HEK293T (cell line): Measurements from ENCODE around the gene JAZF1.

Source experiments
- CTCF ChIA-PET: fragments of 350-600 bp; formaldehyde crosslinking; extraction: SDS; loops from one replicate; lab custom pipeline; 2021; ENCODE audit warnings: antibody characterized with exemption, inconsistent platforms; lab: Yijun Ruan, JAX
- POLR2A ChIA-PET: fragments of 350-600 bp; formaldehyde crosslinking; extraction: SDS; loops from one replicate; lab custom pipeline; 2020; ENCODE audit warnings: antibody characterized with exemption, inconsistent platforms; lab: Yijun Ruan, JAX
- DNase-seq: peaks from one replicate; pipeline ENCODE4 v3.0.0; 2012; ENCODE audit warnings: mixed read lengths; ENCODE audit errors: extremely low spot score
- ARNT ChIP-seq: fragments of 450-650 bp; IDR thresholded peaks from 2 replicates; pipeline ENCODE4 v1.6.1; 2017; ENCODE audit warnings: mild to moderate bottlenecking
- BHLHE40 ChIP-seq: fragments of 450-650 bp; IDR thresholded peaks from 2 replicates; pipeline ENCODE4 v1.6.1; 2016; ENCODE audit warnings: mild to moderate bottlenecking, moderate library complexity, borderline replicate concordance
- CTBP1 ChIP-seq: fragments of 450-650 bp; IDR thresholded peaks from 2 replicates; pipeline ENCODE4 v1.6.1; 2016; ENCODE audit warnings: borderline replicate concordance
- ELF4 ChIP-seq: fragments of 450-650 bp; IDR thresholded peaks from 2 replicates; pipeline ENCODE4 v1.6.1; 2017; ENCODE audit warnings: antibody characterized with exemption
- FOXA1 ChIP-seq: fragments of 450-650 bp; IDR thresholded peaks from 2 replicates; pipeline ENCODE4 v1.6.1; 2016; ENCODE audit warnings: mild to moderate bottlenecking
- FOXK2 ChIP-seq: fragments of 450-650 bp; IDR thresholded peaks from 2 replicates; pipeline ENCODE4 v1.6.1; 2016; ENCODE audit warnings: mild to moderate bottlenecking
- FOXM1 ChIP-seq: fragments of 450-650 bp; IDR thresholded peaks from 2 replicates; pipeline ENCODE4 v1.6.1; 2017; ENCODE audit warnings: mild to moderate bottlenecking, borderline replicate concordance
- HDGF ChIP-seq: fragments of 450-650 bp; IDR thresholded peaks from 2 replicates; pipeline ENCODE4 v1.6.1; 2017; ENCODE audit warnings: antibody characterized with exemption, borderline replicate concordance
- L3MBTL2 ChIP-seq: fragments of 450-650 bp; conservative IDR thresholded peaks from 2 replicates; pipeline ENCODE4 v1.6.1; 2016; ENCODE audit warnings: mild to moderate bottlenecking
- LEF1 ChIP-seq: fragments of 450-650 bp; IDR thresholded peaks from 2 replicates; pipeline ENCODE4 v1.6.1; 2017; ENCODE audit warnings: mild to moderate bottlenecking, borderline replicate concordance
- NFRKB ChIP-seq: fragments of 450-650 bp; IDR thresholded peaks from 2 replicates; pipeline ENCODE4 v1.6.1; 2016; ENCODE audit warnings: mild to moderate bottlenecking, moderate library complexity
- SP1 ChIP-seq: fragments of 450-650 bp; IDR thresholded peaks from 2 replicates; pipeline ENCODE4 v1.6.1; 2017
- SUZ12 ChIP-seq: fragments of 450-650 bp; IDR thresholded peaks from 2 replicates; pipeline ENCODE4 v1.6.1; 2016; ENCODE audit warnings: mild to moderate bottlenecking
- TARDBP ChIP-seq: fragments of 450-650 bp; IDR thresholded peaks from 2 replicates; pipeline ENCODE4 v1.6.1; 2016
- ZNF384 ChIP-seq: fragments of 450-650 bp; IDR thresholded peaks from 2 replicates; pipeline ENCODE4 v1.6.1; 2016
- TF ChIP-seq, protein P1 (sequence below): fragments of 450-650 bp; IDR thresholded peaks from 2 replicates; pipeline ENCODE4 v1.6.1; 2016

JAZF1 gene

DNA sequence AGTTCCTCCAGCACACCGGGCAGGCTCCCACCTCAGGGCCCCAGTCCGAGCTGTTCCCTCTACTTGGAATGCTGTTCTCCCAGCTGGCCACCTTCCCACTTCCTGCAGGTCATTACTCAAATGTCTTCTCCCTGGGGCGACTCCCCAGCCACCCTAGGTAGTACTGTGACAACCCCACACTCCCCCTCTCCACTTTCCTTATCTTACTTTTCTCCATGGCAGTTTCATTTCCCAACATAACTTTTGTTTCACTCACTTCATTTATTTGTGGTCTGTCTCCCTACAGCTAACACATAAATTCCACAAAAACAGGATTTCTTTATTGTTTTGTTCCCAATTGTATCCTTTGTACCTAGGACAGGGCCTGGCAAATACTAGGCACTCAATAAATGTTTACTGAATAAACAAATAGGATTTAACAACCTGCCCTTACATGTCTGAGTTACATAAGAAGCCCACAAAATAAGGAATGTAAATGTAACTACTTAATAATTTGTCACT, 76.5 kb downstream of the JAZF1 start:
- DNase-seq, result no peak
- ChIA-PET CTCF (interaction anchor here (1.3 kb wide), 1 partner anchor 10 kb away, joined by 3 read pairs; no protein-coding TSS in a partner anchor), POLR2A (no interaction called here)
- no peak for TF ChIP-seq TARDBP
- TF ChIP-seq LEF1, result no peak
- no peak for TF ChIP-seq NFRKB
- no peak for TF ChIP-seq L3MBTL2
- TF ChIP-seq BHLHE40, result no peak
- TF ChIP-seq SUZ12, result no peak

DNA sequence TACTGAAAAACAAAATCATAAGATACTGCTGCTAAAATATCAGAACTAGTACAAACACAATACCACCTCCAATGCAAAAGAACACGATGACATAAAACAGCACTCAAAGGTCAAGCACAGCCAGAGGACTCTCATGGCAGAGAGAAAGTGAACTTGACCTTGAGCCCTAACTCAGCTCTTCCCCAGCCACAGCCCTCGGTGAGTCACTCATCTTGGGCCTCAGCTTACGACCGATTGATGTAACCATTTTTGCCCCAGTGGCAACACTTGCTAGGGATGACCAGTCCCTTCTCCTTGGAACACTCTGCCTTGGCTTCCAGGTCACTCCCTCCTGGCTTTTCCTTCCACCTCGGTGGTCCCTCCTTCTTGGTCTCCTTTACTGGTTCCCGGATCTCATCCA, 77.8 kb downstream of the JAZF1 start:
- ChIA-PET POLR2A (no interaction called here), CTCF (interaction anchor here (1.7 kb wide), 1 partner anchor 9 kb away, joined by 7 read pairs; no protein-coding TSS in a partner anchor)
- no peak for TF ChIP-seq HDGF
- TF ChIP-seq ARNT, result no peak
- no peak for TF ChIP-seq ZNF384
- TF ChIP-seq SUZ12, result no peak
- DNase-seq, result no peak

DNA sequence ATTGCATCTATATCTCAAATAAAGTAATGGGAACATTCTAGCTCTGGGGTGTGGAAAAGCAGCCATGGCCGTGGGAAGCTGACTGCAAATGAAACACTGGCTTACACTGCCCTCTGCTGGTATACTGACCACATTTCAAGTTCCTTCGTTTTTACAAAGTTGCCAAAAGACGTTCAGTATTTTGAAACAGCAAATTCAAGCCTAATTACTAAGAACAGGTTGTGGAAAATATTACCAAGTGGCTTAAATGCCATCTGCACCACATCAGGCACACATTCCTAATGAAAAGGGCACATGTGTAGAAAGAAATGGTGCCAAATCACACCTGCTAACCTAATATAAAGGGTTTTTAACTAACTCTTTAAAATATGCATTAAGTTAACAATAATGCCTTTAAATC, 83.9 kb downstream of the JAZF1 start:
- no peak for TF ChIP-seq HDGF
- TF ChIP-seq, protein P1, sequence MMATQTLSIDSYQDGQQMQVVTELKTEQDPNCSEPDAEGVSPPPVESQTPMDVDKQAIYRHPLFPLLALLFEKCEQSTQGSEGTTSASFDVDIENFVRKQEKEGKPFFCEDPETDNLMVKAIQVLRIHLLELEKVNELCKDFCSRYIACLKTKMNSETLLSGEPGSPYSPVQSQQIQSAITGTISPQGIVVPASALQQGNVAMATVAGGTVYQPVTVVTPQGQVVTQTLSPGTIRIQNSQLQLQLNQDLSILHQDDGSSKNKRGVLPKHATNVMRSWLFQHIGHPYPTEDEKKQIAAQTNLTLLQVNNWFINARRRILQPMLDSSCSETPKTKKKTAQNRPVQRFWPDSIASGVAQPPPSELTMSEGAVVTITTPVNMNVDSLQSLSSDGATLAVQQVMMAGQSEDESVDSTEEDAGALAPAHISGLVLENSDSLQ, result no peak
- TF ChIP-seq LEF1, result no peak
- TF ChIP-seq ZNF384, result no peak
- TF ChIP-seq TARDBP, result no peak
- TF ChIP-seq L3MBTL2, result no peak
- TF ChIP-seq ELF4, result no peak
- TF ChIP-seq ARNT, result no peak
- TF ChIP-seq FOXK2, result no peak
- TF ChIP-seq FOXA1, result no peak
- TF ChIP-seq BHLHE40, result no peak
- no peak for TF ChIP-seq FOXM1
- TF ChIP-seq SUZ12, result no peak
- TF ChIP-seq CTBP1, result no peak
- no peak for TF ChIP-seq SP1
- TF ChIP-seq NFRKB, result no peak
- CTCF ChIA-PET, result interaction anchor here (0.6 to 2.6 kb wide), 11 partner anchors 9 to 918 kb away, joined by 3 to 23 read pairs (median 4); no protein-coding TSS in a partner anchor
- DNase-seq, result peak; percentile 71
- POLR2A ChIA-PET, result no interaction called here

DNA sequence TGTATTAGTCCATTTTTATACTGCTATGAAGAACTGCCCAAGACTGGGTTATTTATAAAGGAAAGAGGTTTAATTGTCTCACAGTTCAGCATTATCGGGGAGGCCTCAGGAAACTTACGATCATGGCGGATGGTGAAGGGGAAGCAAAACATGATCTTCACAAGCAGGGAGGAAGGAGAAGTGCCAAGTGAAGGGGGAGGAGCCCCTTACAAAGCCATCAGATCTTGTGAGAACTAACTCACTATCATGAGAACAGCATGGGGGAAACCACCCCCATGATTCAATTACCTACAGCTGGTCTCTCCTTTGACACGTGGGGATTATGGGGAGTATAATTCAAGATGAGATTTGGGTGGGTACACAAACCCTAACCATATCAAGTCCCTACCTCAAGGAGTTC, 85.4 kb downstream of the JAZF1 start:
- POLR2A ChIA-PET, result no interaction called here
- CTCF ChIA-PET, result interaction anchor here (1.7 kb wide), 1 partner anchor 10 kb away, joined by 10 read pairs; no protein-coding TSS in a partner anchor
- DNase-seq, result no peak
- TF ChIP-seq SP1 (no peak), NFRKB (no peak), HDGF (no peak), CTBP1 (no peak), ARNT (no peak), ZNF384 (no peak), L3MBTL2 (no peak), LEF1 (no peak), FOXK2 (no peak), FOXA1 (no peak), ELF4 (no peak), TARDBP (no peak), SUZ12 (no peak), BHLHE40 (no peak), FOXM1 (no peak)
- TF ChIP-seq, protein P1, result no peak

DNA sequence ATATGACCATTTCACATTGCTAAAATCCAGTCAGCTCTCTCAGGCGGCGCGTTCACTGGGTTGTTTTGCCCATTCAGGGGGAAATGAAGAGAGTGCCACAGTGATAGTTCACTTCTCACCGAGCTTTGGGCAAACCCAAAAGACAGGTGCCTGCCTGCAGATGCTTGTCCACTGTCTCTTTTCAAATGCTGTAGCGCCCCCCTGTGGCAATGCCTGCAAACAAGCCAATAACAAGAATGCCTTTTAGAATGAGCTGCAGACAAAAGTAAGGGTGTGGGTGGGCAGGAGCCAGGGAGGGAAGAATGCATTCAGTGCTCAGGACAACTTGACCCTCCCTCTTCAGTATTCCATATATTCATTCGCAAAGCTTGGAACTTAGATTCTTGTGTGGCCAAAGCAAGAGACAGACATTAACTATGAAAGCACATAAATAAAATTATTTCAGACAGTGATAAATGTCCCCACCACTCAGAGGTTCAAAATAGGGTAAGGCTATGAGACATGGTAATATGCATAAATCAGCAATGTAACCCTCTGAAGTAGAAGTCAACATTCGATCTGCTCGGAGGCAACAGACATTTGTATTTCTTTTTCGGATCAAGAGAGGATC, 86.9 kb downstream of the JAZF1 start:
- ChIA-PET POLR2A (interaction anchor here (1.5 kb wide), 1 partner anchor 25 kb away, joined by 3 read pairs; no protein-coding TSS in a partner anchor), CTCF (interaction anchor here (0.6 to 1.9 kb wide), 26 partner anchors 8 to 462 kb away, joined by 3 to 24 read pairs (median 5); no protein-coding TSS in a partner anchor)
- peak; percentile 61 for DNase-seq
- TF ChIP-seq, protein P1, result no peak
- no peak for TF ChIP-seq SP1
- no peak for TF ChIP-seq NFRKB
- TF ChIP-seq FOXM1, result no peak
- no peak for TF ChIP-seq FOXK2
- no peak for TF ChIP-seq CTBP1
- TF ChIP-seq ELF4, result no peak
- no peak for TF ChIP-seq ZNF384
- no peak for TF ChIP-seq TARDBP
- no peak for TF ChIP-seq FOXA1
- TF ChIP-seq SUZ12, result no peak
- TF ChIP-seq ARNT, result no peak
- no peak for TF ChIP-seq HDGF
- TF ChIP-seq BHLHE40, result no peak
- no peak for TF ChIP-seq LEF1
- no peak for TF ChIP-seq L3MBTL2

DNA sequence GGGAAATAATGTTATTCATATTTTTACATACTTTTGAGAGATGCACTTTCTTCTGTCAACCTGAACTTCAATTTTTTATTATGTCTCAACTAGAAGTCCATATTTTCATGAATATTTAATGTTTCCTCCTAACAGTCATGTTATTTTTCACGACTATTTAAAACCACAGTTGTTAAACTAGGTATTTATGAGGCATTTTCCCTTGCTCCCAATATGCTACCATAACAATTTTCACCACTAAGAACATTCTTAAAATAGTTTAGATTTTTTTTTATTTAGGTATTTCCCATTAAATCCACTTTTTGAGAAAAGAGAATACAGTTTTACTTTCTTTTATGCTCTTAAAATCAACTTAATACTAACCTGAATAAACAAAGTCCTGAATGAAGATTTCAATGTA, 89.4 kb downstream of the JAZF1 start:
- no peak for TF ChIP-seq ZNF384
- TF ChIP-seq FOXM1, result no peak
- no peak for TF ChIP-seq HDGF
- TF ChIP-seq SUZ12, result no peak
- TF ChIP-seq ARNT, result no peak
- TF ChIP-seq CTBP1, result no peak
- TF ChIP-seq BHLHE40, result no peak
- no peak for TF ChIP-seq L3MBTL2
- no peak for TF ChIP-seq SP1
- TF ChIP-seq LEF1, result no peak
- TF ChIP-seq, protein P1, result no peak
- no peak for TF ChIP-seq NFRKB
- TF ChIP-seq FOXK2, result no peak
- no peak for TF ChIP-seq TARDBP
- TF ChIP-seq ELF4, result no peak
- TF ChIP-seq FOXA1, result no peak
- DNase-seq, result no peak
- ChIA-PET POLR2A (no interaction called here), CTCF (interaction anchor here (1.1 kb wide), 1 partner anchor 17 kb away, joined by 3 read pairs; no protein-coding TSS in a partner anchor)
